ENCODE measurements around the gene BEST4. TPM values are rescaled to one million over a fixed set of nuclear protein-coding genes. Genes with fewer than 3 reads are reported as not detected.

BEST4 gene
- total RNA-seq: 0.25 TPM in 1 of 2 replicates, not detected in the other

GRCh38 chr1:44788120-44788860, at the start of gene BEST4:
TSS of gene BEST4 (minus strand) at chr1:44788170. CDS start at chr1:44787705, 465 bp downstream.
- no peaks in the 10 kb centered on the region for H3K27me3 ChIP-seq (ENCODE audit: control insufficient read depth, insufficient read depth, low read length)
- TF ChIP-seq CTCF (IDR thresholded peaks at IDR 0.05; ENCODE audit: insufficient read depth, low read length, poor library complexity, severe bottlenecking): no peak
- H3K36me3 ChIP-seq (ENCODE audit: control insufficient read depth, insufficient read depth, low read length): no peaks in the 10 kb centered on the region
- no peak for DNase-seq (ENCODE audit: low read depth)
- H3K4me3 ChIP-seq (ENCODE audit: low read depth, low read length): no peak within 1 kb of the TSS

- no peaks in the 10 kb centered on the region for H3K36me3 ChIP-seq (ENCODE audit: control insufficient read depth, insufficient read depth, low read length)
- DNase-seq (ENCODE audit: low read depth): no peak
- no peak overlapping the region for H3K4me3 ChIP-seq (ENCODE audit: low read depth, low read length)
- TF ChIP-seq CTCF (IDR thresholded peaks at IDR 0.05; ENCODE audit: insufficient read depth, low read length, poor library complexity, severe bottlenecking): peak; percentile 87
- no peaks in the 10 kb centered on the region for H3K27me3 ChIP-seq (ENCODE audit: control insufficient read depth, insufficient read depth, low read length)
Observed at GRCh38 chr1:44835738-44836675, 48.0 kb upstream of the BEST4 start.

- H3K27me3 ChIP-seq (ENCODE audit: control insufficient read depth, insufficient read depth, low read length): no peaks in the 10 kb centered on the region
- H3K4me3 ChIP-seq (ENCODE audit: low read depth, low read length): no peak overlapping the region
- no peak for DNase-seq (ENCODE audit: low read depth)
- no peaks in the 10 kb centered on the region for H3K36me3 ChIP-seq (ENCODE audit: control insufficient read depth, insufficient read depth, low read length)
- TF ChIP-seq CTCF (IDR thresholded peaks at IDR 0.05; ENCODE audit: insufficient read depth, low read length, poor library complexity, severe bottlenecking): no peak
Observed at GRCh38 chr1:44834328-44834727, 46.4 kb upstream of the BEST4 start.

- Histone ChIP-seq H3K36me3 (ENCODE audit: control insufficient read depth, insufficient read depth, low read length) (no peaks in the 10 kb centered on the region), H3K4me3 (ENCODE audit: low read depth, low read length) (no peak overlapping the region), H3K27me3 (ENCODE audit: control insufficient read depth, insufficient read depth, low read length) (no peaks in the 10 kb centered on the region)
- no peak for DNase-seq (ENCODE audit: low read depth)
- no peak for TF ChIP-seq CTCF (IDR thresholded peaks at IDR 0.05; ENCODE audit: insufficient read depth, low read length, poor library complexity, severe bottlenecking)
Observed at GRCh38 chr1:44832056-44832705, 44.2 kb upstream of the BEST4 start.

- no peak overlapping the region for H3K4me3 ChIP-seq (ENCODE audit: low read depth, low read length)
- no peak for TF ChIP-seq CTCF (IDR thresholded peaks at IDR 0.05; ENCODE audit: insufficient read depth, low read length, poor library complexity, severe bottlenecking)
- H3K27me3 ChIP-seq (ENCODE audit: control insufficient read depth, insufficient read depth, low read length): no peaks in the 10 kb centered on the region
- no peaks in the 10 kb centered on the region for H3K36me3 ChIP-seq (ENCODE audit: control insufficient read depth, insufficient read depth, low read length)
- no peak for DNase-seq (ENCODE audit: low read depth)
Observed at GRCh38 chr1:44831516-44831915, 43.5 kb upstream of the BEST4 start.

All from kidney epithelial cell (primary cell).